Measurements from ENCODE around the gene SLC6A20.

- TF ChIP-seq CTCF (IDR thresholded peaks at IDR 0.05) = no peak
- no peak for TF ChIP-seq POLR2A (IDR thresholded peaks at IDR 0.05)
- no peak for TF ChIP-seq EP300 (IDR thresholded peaks at IDR 0.05)
These were observed 14.5 kb downstream of the SLC6A20 start for GRCh38 chr3:45781841-45782240.

Data from ovary (tissue), 3 donors.